K562 (cell line): ENCODE data around the gene PDHB. TPM values are rescaled to one million over a fixed set of nuclear protein-coding genes. Genes with fewer than 3 reads are reported as not detected.

Source experiments
- CBX3 ChIP-seq, 2 experiments: IDR thresholded peaks; 1 replicate in 1 of 2; 2 replicates in 1 of 2; pipeline ENCODE4 v1.6.1; 2012; ENCODE audit warnings: inconsistent platforms in 2 of 2, low read length in 2 of 2, borderline replicate concordance in 1 of 2, control low read depth in 1 of 2
- CCAR2 ChIP-seq: fragments of 200-400 bp; formaldehyde crosslinking; IDR thresholded peaks from 2 replicates; pipeline ENCODE4 v1.6.1; 2017; ENCODE audit warnings: mild to moderate bottlenecking, low read depth, low read length
- GATAD2B ChIP-seq: fragments of 450-650 bp; IDR thresholded peaks from 2 replicates; pipeline ENCODE4 v1.6.1; 2017; ENCODE audit warnings: mild to moderate bottlenecking, borderline replicate concordance
- HINFP ChIP-seq: fragments of 450-650 bp; conservative IDR thresholded peaks from 2 replicates; pipeline ENCODE4 v1.6.1; 2016; ENCODE audit warnings: missing genetic modification characterization, low read depth, mild to moderate bottlenecking, control low read depth, missing compliant biosample characterization
- ID3 ChIP-seq, 2 experiments: fragments of 250-450 bp in 1 of 2; fragments of 450-650 bp in 1 of 2; sonication (Bioruptor Pico) in 1 of 2; IDR thresholded peaks; 2 replicates each; pipeline versions ENCODE4 v1.6.1 to v1.8.0; 2016 to 2021; ENCODE audit warnings: mild to moderate bottlenecking in 2 of 2, moderate library complexity in 2 of 2, missing compliant biosample characterization in 1 of 2, missing genetic modification characterization in 1 of 2
- IRF1 ChIP-seq: sonication (generic); formaldehyde crosslinking; IDR thresholded peaks from 2 replicates; pipeline ENCODE4 v1.8.0; 2022; ENCODE audit warnings: missing genetic modification reagents, mild to moderate bottlenecking, borderline replicate concordance
- MAFK ChIP-seq: IDR thresholded peaks from 2 replicates; pipeline ENCODE4 v1.6.1; 2011; ENCODE audit warnings: low read length, improper control_type of control experiment
- NR2C2 ChIP-seq, 2 experiments: fragments of 200-800 bp in 1 of 2; sonication (Bioruptor generic) in 1 of 2; sonication (generic) in 1 of 2; formaldehyde crosslinking in 1 of 2; IDR thresholded peaks; 2 replicates each; pipeline versions ENCODE4 v1.6.1 to v1.8.0; 2016 to 2022; ENCODE audit warnings: mild to moderate bottlenecking in 1 of 2, missing compliant biosample characterization in 1 of 2, missing genetic modification characterization in 1 of 2, missing genetic modification reagents in 1 of 2
- POLR2B ChIP-seq: fragments of 450-650 bp; IDR thresholded peaks from 2 replicates; pipeline ENCODE4 v1.6.1; 2018; ENCODE audit warnings: low read depth; ENCODE audit not compliant: partially characterized antibody
- RBM25 ChIP-seq: fragments of 200-400 bp; formaldehyde crosslinking; IDR thresholded peaks from 2 replicates; pipeline ENCODE4 v1.6.1; 2018; ENCODE audit warnings: low read length, low read depth, moderate library complexity; ENCODE audit not compliant: severe bottlenecking
- SRSF3 ChIP-seq: fragments of 200-400 bp; formaldehyde crosslinking; IDR thresholded peaks from 2 replicates; pipeline ENCODE4 v1.6.1; 2016; ENCODE audit warnings: mild to moderate bottlenecking, low read length, moderate library complexity; ENCODE audit not compliant: insufficient read depth
- TCF7 ChIP-seq: sonication (generic); IDR thresholded peaks from 2 replicates; pipeline ENCODE4 v1.6.1; 2016; ENCODE audit warnings: antibody characterized with exemption, borderline replicate concordance
- ZBED1 ChIP-seq: IDR thresholded peaks from 2 replicates; pipeline ENCODE4 v1.6.1; 2014
- ZNF444 ChIP-seq: fragments of 250-450 bp; sonication (Bioruptor Pico); IDR thresholded peaks from 2 replicates; pipeline ENCODE4 v1.4.0; 2020; ENCODE audit warnings: mild to moderate bottlenecking, moderate library complexity
- ZNF766 ChIP-seq: fragments of 200-800 bp; sonication (Bioruptor generic); conservative IDR thresholded peaks from 2 replicates; pipeline ENCODE4 v1.6.1; 2016; ENCODE audit warnings: missing genetic modification characterization, missing compliant biosample characterization
- polyA plus RNA-seq, 8 experiments: library from polyadenylated mRNA; depleted of rRNA in 4 of 8; stranded (reverse) in 5 of 8; unstranded in 3 of 8; fragments of >200 nt; fragmentation: Nextera tagmentation in 2 of 8; fragmentation: Illumina TruSeq in 1 of 8; extraction: Ambion mirVana in 2 of 8; extraction: Trizol in 1 of 8; gene quantifications; 2 replicates each; pipeline versions ENCODE4 v1.2.1 to v1.2.3, GENCODE V29; 2011 to 2014; ENCODE audit warnings: inconsistent platforms in 1 of 8, missing spikeins in 1 of 8
- total RNA-seq, 7 experiments: library from RNA; depleted of rRNA in 6 of 7; stranded (reverse); fragments of >200 nt in 6 of 7; fragmentation: Illumina TruSeq in 2 of 7; extraction: Trizol in 2 of 7; gene quantifications; 2 replicates each; pipeline versions ENCODE4 v1.2.1 to v1.2.3, GENCODE V29; 2011 to 2021; ENCODE audit warnings: low replicate concordance in 1 of 7
- TF ChIP-seq, protein P1 (sequence below): fragments of 250-450 bp; sonication (Bioruptor Pico); IDR thresholded peaks from 2 replicates; pipeline ENCODE4 v1.5.0; 2020; ENCODE audit warnings: mild to moderate bottlenecking, borderline replicate concordance
- TF ChIP-seq, protein P2 (sequence below): fragments of 450-650 bp; IDR thresholded peaks from 2 replicates; pipeline ENCODE4 v1.6.1; 2016; ENCODE audit warnings: low read depth, mild to moderate bottlenecking, moderate library complexity
- TF ChIP-seq, protein P3 (sequence below): fragments of 450-650 bp; IDR thresholded peaks from 2 replicates; pipeline ENCODE4 v1.6.1; 2018; ENCODE audit warnings: mild to moderate bottlenecking, low read depth; ENCODE audit not compliant: partially characterized antibody

The PDHB gene
- total and polyA plus RNA-seq, 9 of the 15 experiments (the other 6 are each of a cell fraction or from before 2014, with no cell fraction given): 51.2 to 178 (median 85.2) TPM

- TF ChIP-seq MAFK (0 out of 2 replicates have a peak, but pooled peaks have one; percentile 5), ZBED1 (no peak), ZNF444 (CRISPR knock-in tag) (no peak), SRSF3 (no peak), HINFP (no peak), CCAR2 (no peak), IRF1 (CRISPR knock-in tag) (no peak), POLR2B (no peak), NR2C2 (CRISPR knock-in tag; IDR thresholded peaks at IDR 0.05) (no peak), NR2C2 (tag; IDR thresholded peaks at IDR 0.05) (0 out of 2 replicates have a peak, but pooled peaks have one; percentile 36), CBX3 (IDR thresholded peaks at IDR 0.05; ENCODE audit: borderline replicate concordance in 1 of 2, low read length in 2 of 2) (no peak), ZNF766 (CRISPR knock-in tag) (no peak), GATAD2B (no peak), TCF7 (0 out of 2 replicates have a peak, but pooled peaks have one; percentile 50), RBM25 (no peak), ID3 (CRISPR knock-in tag; IDR thresholded peaks at IDR 0.05) (no peak), ID3 (tag; IDR thresholded peaks at IDR 0.05) (peak; percentile 94)
- TF ChIP-seq, protein P1, sequence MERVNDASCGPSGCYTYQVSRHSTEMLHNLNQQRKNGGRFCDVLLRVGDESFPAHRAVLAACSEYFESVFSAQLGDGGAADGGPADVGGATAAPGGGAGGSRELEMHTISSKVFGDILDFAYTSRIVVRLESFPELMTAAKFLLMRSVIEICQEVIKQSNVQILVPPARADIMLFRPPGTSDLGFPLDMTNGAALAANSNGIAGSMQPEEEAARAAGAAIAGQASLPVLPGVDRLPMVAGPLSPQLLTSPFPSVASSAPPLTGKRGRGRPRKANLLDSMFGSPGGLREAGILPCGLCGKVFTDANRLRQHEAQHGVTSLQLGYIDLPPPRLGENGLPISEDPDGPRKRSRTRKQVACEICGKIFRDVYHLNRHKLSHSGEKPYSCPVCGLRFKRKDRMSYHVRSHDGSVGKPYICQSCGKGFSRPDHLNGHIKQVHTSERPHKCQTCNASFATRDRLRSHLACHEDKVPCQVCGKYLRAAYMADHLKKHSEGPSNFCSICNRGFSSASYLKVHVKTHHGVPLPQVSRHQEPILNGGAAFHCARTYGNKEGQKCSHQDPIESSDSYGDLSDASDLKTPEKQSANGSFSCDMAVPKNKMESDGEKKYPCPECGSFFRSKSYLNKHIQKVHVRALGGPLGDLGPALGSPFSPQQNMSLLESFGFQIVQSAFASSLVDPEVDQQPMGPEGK (CRISPR knock-in tag): no peak
- TF ChIP-seq, protein P2, sequence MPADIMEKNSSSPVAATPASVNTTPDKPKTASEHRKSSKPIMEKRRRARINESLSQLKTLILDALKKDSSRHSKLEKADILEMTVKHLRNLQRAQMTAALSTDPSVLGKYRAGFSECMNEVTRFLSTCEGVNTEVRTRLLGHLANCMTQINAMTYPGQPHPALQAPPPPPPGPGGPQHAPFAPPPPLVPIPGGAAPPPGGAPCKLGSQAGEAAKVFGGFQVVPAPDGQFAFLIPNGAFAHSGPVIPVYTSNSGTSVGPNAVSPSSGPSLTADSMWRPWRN: peak; percentile 98
- TF ChIP-seq, protein P3, sequence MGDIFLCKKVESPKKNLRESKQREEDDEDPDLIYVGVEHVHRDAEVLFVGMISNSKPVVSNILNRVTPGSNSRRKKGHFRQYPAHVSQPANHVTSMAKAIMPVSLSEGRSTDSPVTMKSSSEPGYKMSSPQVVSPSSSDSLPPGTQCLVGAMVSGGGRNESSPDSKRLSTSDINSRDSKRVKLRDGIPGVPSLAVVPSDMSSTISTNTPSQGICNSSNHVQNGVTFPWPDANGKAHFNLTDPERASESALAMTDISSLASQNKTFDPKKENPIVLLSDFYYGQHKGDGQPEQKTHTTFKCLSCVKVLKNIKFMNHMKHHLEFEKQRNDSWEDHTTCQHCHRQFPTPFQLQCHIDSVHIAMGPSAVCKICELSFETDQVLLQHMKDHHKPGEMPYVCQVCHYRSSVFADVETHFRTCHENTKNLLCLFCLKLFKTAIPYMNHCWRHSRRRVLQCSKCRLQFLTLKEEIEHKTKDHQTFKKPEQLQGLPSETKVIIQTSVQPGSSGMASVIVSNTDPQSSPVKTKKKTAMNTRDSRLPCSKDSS: no peak
Observed at GRCh38 chr3:58471025-58471887, 37.6 kb upstream of the PDHB start (continued).
